ENCODE data around the gene OLIG1. TPM values are rescaled to one million over a fixed set of nuclear protein-coding genes. Genes with fewer than 3 reads are reported as not detected.
A peak's percentile ranks its signal among the peaks of the same experiment; 100 is the strongest.

OLIG1 gene
- 14.2 TPM for total RNA-seq (ENCODE audit: unreplicated experiment)
- long read RNA-seq, transcript OLIG1-201 (1 exons, 2,277 nt) = major isoform, 12 of 13 reads
- long read RNA-seq, partial matches to known transcripts = 0 of 13 reads
- long read RNA-seq, other reads (novel, unspliced or antisense) = 0 of 13 reads

- Mint-ChIP-seq H3K4me1 (ENCODE audit: low read depth, unreplicated experiment) (peaks cover 22% of the 10 kb centered on the region), H3K27ac (ENCODE audit: unreplicated experiment) (no peak within 1 kb of the TSS), H3K4me3 (ENCODE audit: unreplicated experiment) (peak within 1 kb of the TSS; percentile 90), H3K27me3 (ENCODE audit: unreplicated experiment) (peaks cover 18% of the 10 kb centered on the region), H3K9me3 (ENCODE audit: unreplicated experiment) (peaks cover 9% of the 10 kb centered on the region), H3K36me3 (ENCODE audit: unreplicated experiment) (peaks cover 5% of the 10 kb centered on the region)
- no peak for TF ChIP-seq CTCF (IDR thresholded peaks at IDR 0.05; ENCODE audit: partially characterized antibody, unreplicated experiment)
- peak; percentile 83 for DNase-seq
Measured at GRCh38 chr21:33069994-33070743, at the start of gene OLIG1. Gene OLIG1 (plus strand): TSS chr21:33070141. CDS start chr21:33070247, 106 bp downstream.

DNA sequence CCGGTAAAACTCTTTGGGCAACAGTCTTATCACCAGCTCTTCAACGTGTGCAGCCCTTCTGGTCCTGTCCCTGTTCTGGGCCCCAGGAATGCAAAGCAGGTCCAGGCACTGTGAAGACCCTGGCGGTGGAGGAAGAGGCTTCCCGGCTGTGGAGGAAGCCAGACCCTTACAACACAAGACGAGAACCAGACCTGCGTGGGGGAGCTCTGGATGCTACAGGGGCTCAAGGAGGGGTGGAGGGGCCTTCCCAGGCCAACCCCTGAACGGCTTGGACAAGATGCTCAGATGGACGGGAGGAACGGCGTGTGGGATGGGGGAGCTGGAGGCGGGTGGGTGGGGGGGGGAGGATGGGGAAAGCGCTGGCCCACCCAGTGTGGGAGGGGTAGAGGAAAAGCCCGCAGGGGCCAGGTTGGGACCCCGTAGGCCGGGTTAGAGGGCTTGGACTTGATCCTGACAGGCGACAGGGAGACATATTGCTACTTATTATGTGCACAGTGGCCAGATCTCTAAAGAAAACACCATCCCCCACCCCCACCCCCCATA lies 49.3 kb upstream of the OLIG1 start:
- H3K27me3 Mint-ChIP-seq (ENCODE audit: unreplicated experiment) = peaks cover 31% of the 10 kb centered on the region
- peak overlapping the region; percentile 81 for H3K4me3 Mint-ChIP-seq (ENCODE audit: unreplicated experiment)
- TF ChIP-seq CTCF (IDR thresholded peaks at IDR 0.05; ENCODE audit: partially characterized antibody, unreplicated experiment) = no peak
- DNase-seq = no peak
- H3K27ac Mint-ChIP-seq (ENCODE audit: unreplicated experiment) = no peak overlapping the region
- no peaks in the 10 kb centered on the region for H3K36me3 Mint-ChIP-seq (ENCODE audit: unreplicated experiment)
- H3K4me1 Mint-ChIP-seq (ENCODE audit: low read depth, unreplicated experiment) = peaks cover 15% of the 10 kb centered on the region
- peaks cover 12% of the 10 kb centered on the region for H3K9me3 Mint-ChIP-seq (ENCODE audit: unreplicated experiment)

DNA sequence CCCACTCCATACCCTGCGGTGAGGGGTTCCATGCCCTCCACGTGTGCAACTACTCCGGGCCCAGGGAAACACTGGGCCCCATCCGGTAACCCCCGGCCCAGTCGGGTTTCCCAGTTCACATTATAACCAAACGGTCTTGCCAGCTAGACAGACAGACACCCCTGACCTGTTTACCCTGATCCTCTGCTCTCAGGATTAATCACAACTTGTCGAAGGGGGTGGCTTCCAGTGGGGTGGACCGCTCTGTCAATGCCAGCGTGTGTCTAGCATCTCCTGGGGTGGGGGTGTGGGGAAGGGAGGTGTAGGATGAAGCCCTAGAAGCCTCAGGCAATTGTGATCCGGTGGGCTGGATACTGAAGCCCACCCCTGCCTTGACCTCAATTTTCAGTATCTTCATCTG lies 48.8 kb upstream of the OLIG1 start:
- H3K27ac Mint-ChIP-seq (ENCODE audit: unreplicated experiment) = no peak overlapping the region
- H3K36me3 Mint-ChIP-seq (ENCODE audit: unreplicated experiment) = no peaks in the 10 kb centered on the region
- H3K4me3 Mint-ChIP-seq (ENCODE audit: unreplicated experiment) = no peak overlapping the region
- no peak for TF ChIP-seq CTCF (IDR thresholded peaks at IDR 0.05; ENCODE audit: partially characterized antibody, unreplicated experiment)
- no peak for DNase-seq
- H3K27me3 Mint-ChIP-seq (ENCODE audit: unreplicated experiment) = peaks cover 36% of the 10 kb centered on the region
- peaks cover 17% of the 10 kb centered on the region for H3K9me3 Mint-ChIP-seq (ENCODE audit: unreplicated experiment)
- peaks cover 19% of the 10 kb centered on the region for H3K4me1 Mint-ChIP-seq (ENCODE audit: low read depth, unreplicated experiment)

DNA sequence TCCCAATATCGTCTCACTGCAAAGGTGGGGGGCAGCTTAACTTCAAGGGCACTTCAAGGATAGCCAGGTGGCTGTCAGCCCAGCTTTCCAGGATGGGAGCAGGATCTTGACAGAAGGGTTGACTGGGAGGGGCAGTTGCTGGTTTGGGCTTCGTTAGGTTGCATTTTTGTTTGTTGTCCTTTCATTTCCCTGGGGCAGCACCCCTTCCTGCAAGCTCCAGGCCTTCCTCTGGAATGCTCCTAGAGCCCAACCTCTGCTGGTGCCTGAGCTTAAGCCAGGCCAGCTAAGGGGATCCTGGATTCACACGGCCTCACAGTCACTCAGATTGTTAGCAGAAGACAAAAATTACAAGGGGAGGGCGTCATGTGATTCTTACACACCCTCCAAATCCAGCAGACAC lies 48.3 kb upstream of the OLIG1 start:
- DNase-seq = no peak
- no peak for TF ChIP-seq CTCF (IDR thresholded peaks at IDR 0.05; ENCODE audit: partially characterized antibody, unreplicated experiment)
- Mint-ChIP-seq H3K9me3 (ENCODE audit: unreplicated experiment) (peaks cover 22% of the 10 kb centered on the region), H3K4me1 (ENCODE audit: low read depth, unreplicated experiment) (peaks cover 21% of the 10 kb centered on the region), H3K27me3 (ENCODE audit: unreplicated experiment) (peaks cover 39% of the 10 kb centered on the region), H3K27ac (ENCODE audit: unreplicated experiment) (no peak overlapping the region), H3K36me3 (ENCODE audit: unreplicated experiment) (no peaks in the 10 kb centered on the region), H3K4me3 (ENCODE audit: unreplicated experiment) (no peak overlapping the region)

DNA sequence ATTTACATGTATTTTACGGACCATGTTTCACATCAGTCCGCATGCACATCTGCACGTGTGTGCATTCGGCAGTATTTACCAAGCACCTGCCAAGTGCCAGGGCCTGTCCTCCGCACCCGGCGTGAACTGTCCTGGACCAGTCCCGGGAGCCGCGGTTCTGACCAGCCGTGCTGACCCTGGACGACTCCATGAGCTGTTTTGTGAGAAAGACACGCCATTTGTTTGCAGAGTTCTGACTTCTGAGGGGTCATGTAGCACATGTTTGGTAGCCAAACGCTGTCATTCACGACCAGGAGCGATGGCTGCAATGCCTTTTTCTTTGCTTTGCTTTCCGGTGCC lies 47.5 kb upstream of the OLIG1 start:
- Mint-ChIP-seq H3K4me3 (ENCODE audit: unreplicated experiment) (peak overlapping the region; percentile 87), H3K4me1 (ENCODE audit: low read depth, unreplicated experiment) (peaks cover 21% of the 10 kb centered on the region), H3K9me3 (ENCODE audit: unreplicated experiment) (peaks cover 26% of the 10 kb centered on the region), H3K27ac (ENCODE audit: unreplicated experiment) (no peak overlapping the region), H3K36me3 (ENCODE audit: unreplicated experiment) (no peaks in the 10 kb centered on the region), H3K27me3 (ENCODE audit: unreplicated experiment) (peaks cover 44% of the 10 kb centered on the region)
- TF ChIP-seq CTCF (IDR thresholded peaks at IDR 0.05; ENCODE audit: partially characterized antibody, unreplicated experiment) = no peak
- no peak for DNase-seq

Data from glutamatergic neuron (in vitro differentiated cells).